GM12878 (cell line): ENCODE results near the gene CHD9. TPM values are rescaled to one million over a fixed set of nuclear protein-coding genes. Genes with fewer than 3 reads are reported as not detected.
A peak's percentile ranks its signal among the peaks of the same experiment; 100 is the strongest.

Experiments used
- ASH2L ChIP-seq: fragments of 300-600, 200-600 bp; sonication (generic); IDR thresholded peaks from 2 replicates; pipeline ENCODE4 v1.6.1; 2017; ENCODE audit warnings: low read depth, mild to moderate bottlenecking, borderline replicate concordance
- BCL11A ChIP-seq: IDR thresholded peaks from 2 replicates; pipeline ENCODE4 v1.6.1; 2011; ENCODE audit warnings: low read depth, low read length
- BRCA1 ChIP-seq: IDR thresholded peaks from 2 replicates; pipeline ENCODE4 v1.6.1; 2011; ENCODE audit warnings: low read depth, low read length, improper control_type of control experiment
- CREB1 ChIP-seq: IDR thresholded peaks from 2 replicates; pipeline ENCODE4 v1.6.1; 2012; ENCODE audit warnings: low read depth, mild to moderate bottlenecking, inconsistent platforms
- EGR1 ChIP-seq, 2 experiments: IDR thresholded peaks; 1 replicate in 1 of 2; 2 replicates in 1 of 2; pipeline ENCODE4 v1.6.1; 2011 to 2012; ENCODE audit warnings: low read depth in 2 of 2, low read length in 2 of 2, borderline replicate concordance in 1 of 2, mild to moderate bottlenecking in 1 of 2, moderate library complexity in 1 of 2
- FOXM1 ChIP-seq: IDR thresholded peaks from 2 replicates; pipeline ENCODE4 v1.6.1; 2012; ENCODE audit warnings: low read depth, mild to moderate bottlenecking, inconsistent platforms, low read length, moderate library complexity
- HDGF ChIP-seq: fragments of 450-650 bp; IDR thresholded peaks from 2 replicates; pipeline ENCODE4 v1.6.1; 2016; ENCODE audit warnings: antibody characterized with exemption
- IKZF1 ChIP-seq: fragments of 450-650 bp; conservative IDR thresholded peaks from 2 replicates; pipeline ENCODE4 v1.6.1; 2017; ENCODE audit warnings: antibody characterized with exemption, mild to moderate bottlenecking
- IRF4 ChIP-seq: IDR thresholded peaks from 2 replicates; pipeline ENCODE4 v1.6.1; 2011; ENCODE audit warnings: low read depth, low read length
- KAT2A ChIP-seq: conservative IDR thresholded peaks from 2 replicates; pipeline ENCODE4 v1.6.1; 2011; ENCODE audit warnings: low read depth, low read length; ENCODE audit not compliant: control insufficient read depth
- NFIC ChIP-seq: IDR thresholded peaks from 2 replicates; pipeline ENCODE4 v1.6.1; 2012; ENCODE audit warnings: low read depth, mild to moderate bottlenecking, inconsistent platforms, low read length, moderate library complexity
- NFYB ChIP-seq: IDR thresholded peaks from 2 replicates; pipeline ENCODE4 v1.6.1; 2011; ENCODE audit warnings: low read depth, mild to moderate bottlenecking, low read length, improper control_type of control experiment, moderate library complexity; ENCODE audit not compliant: insufficient read depth
- NRF1 ChIP-seq: conservative IDR thresholded peaks from 2 replicates; pipeline ENCODE4 v1.6.1; 2011; ENCODE audit warnings: mild to moderate bottlenecking, low read depth, low read length, improper control_type of control experiment
- PAX5 ChIP-seq: IDR thresholded peaks from 2 replicates; pipeline ENCODE4 v1.6.1; 2011; ENCODE audit warnings: low read depth, low read length, borderline replicate concordance
- PAX8 ChIP-seq: fragments of 450-650 bp; IDR thresholded peaks from 2 replicates; pipeline ENCODE4 v1.6.1; 2017; ENCODE audit warnings: mild to moderate bottlenecking, moderate library complexity
- PML ChIP-seq: IDR thresholded peaks from 2 replicates; pipeline ENCODE4 v1.6.1; 2012; ENCODE audit warnings: low read length, inconsistent platforms
- SIX5 ChIP-seq: IDR thresholded peaks from 2 replicates; pipeline ENCODE4 v1.6.1; 2011; ENCODE audit warnings: mild to moderate bottlenecking, low read depth, low read length, moderate library complexity; ENCODE audit not compliant: severe bottlenecking
- SMARCA5 ChIP-seq: fragments of 450-650 bp; IDR thresholded peaks from 2 replicates; pipeline ENCODE4 v1.6.1; 2017; ENCODE audit warnings: mild to moderate bottlenecking
- SMC3 ChIP-seq: IDR thresholded peaks from 2 replicates; pipeline ENCODE4 v1.6.1; 2011; ENCODE audit warnings: low read length, improper control_type of control experiment, borderline replicate concordance
- SPI1 ChIP-seq: IDR thresholded peaks from 2 replicates; pipeline ENCODE4 v1.6.1; 2011; ENCODE audit warnings: low read depth, mild to moderate bottlenecking, low read length, moderate library complexity, borderline replicate concordance; ENCODE audit not compliant: insufficient read depth
- SUZ12 ChIP-seq: fragments of 200-600 bp; sonication (generic); IDR thresholded peaks from one replicate; pipeline ENCODE4 v1.6.1; 2018; ENCODE audit warnings: antibody characterized with exemption, mild to moderate bottlenecking; ENCODE audit not compliant: unreplicated experiment
- ZZZ3 ChIP-seq: IDR thresholded peaks from 2 replicates; pipeline ENCODE4 v1.6.1; 2011; ENCODE audit warnings: low read depth; ENCODE audit not compliant: control insufficient read depth, insufficient read length
- polyA plus RNA-seq, 11 experiments: library from polyadenylated mRNA; depleted of rRNA in 4 of 11; unstranded in 6 of 11; stranded (reverse) in 5 of 11; fragments of >200 nt; fragmentation: Nextera tagmentation in 4 of 11; fragmentation: Illumina TruSeq in 1 of 11; extraction: Ambion mirVana in 4 of 11; extraction: Trizol in 1 of 11; gene quantifications; 1 replicate in 1 of 11; 2 replicates in 10 of 11; pipeline versions ENCODE4 v1.2.1 to v1.2.3, GENCODE V29; 2011 to 2016; ENCODE audit warnings: inconsistent platforms in 2 of 11, missing spikeins in 2 of 11, low read depth in 1 of 11
- total RNA-seq, 4 experiments: library from RNA; depleted of rRNA in 3 of 4; stranded (reverse); fragments of >200 nt in 3 of 4; fragmentation: Illumina TruSeq in 1 of 4; extraction: Trizol in 1 of 4; gene quantifications; 2 replicates each; pipeline versions ENCODE4 v1.2.1 to v1.2.3, GENCODE V29; 2013 to 2021
- TF ChIP-seq, protein P1 (sequence below): fragments of 450-650 bp; IDR thresholded peaks from 2 replicates; pipeline ENCODE4 v1.6.1; 2017; ENCODE audit warnings: mild to moderate bottlenecking, low read depth, inconsistent platforms; ENCODE audit not compliant: poor library complexity, severe bottlenecking
- TF ChIP-seq, protein P2 (sequence below): IDR thresholded peaks from 2 replicates; pipeline ENCODE4 v1.6.1; 2011; ENCODE audit warnings: borderline replicate concordance, low read depth, mild to moderate bottlenecking, moderate library complexity, low read length; ENCODE audit not compliant: insufficient read depth, poor library complexity, severe bottlenecking
- TF ChIP-seq, protein P3 (sequence below): IDR thresholded peaks from 2 replicates; pipeline ENCODE4 v1.6.1; 2012; ENCODE audit warnings: low read depth, low read length, improper control_type of control experiment
- TF ChIP-seq, protein P4 (sequence below): IDR thresholded peaks from 2 replicates; pipeline ENCODE4 v1.6.1; 2011; ENCODE audit warnings: low read depth, mild to moderate bottlenecking, low read length, moderate library complexity, borderline replicate concordance; ENCODE audit errors: extremely low read depth

CHD9 gene
- total and polyA plus RNA-seq, 10 of the 15 experiments (the other 5 are each of a cell fraction or from before 2014, with no cell fraction given) = 29.2 to 95.7 (median 54.3) TPM

- TF ChIP-seq, protein P1, sequence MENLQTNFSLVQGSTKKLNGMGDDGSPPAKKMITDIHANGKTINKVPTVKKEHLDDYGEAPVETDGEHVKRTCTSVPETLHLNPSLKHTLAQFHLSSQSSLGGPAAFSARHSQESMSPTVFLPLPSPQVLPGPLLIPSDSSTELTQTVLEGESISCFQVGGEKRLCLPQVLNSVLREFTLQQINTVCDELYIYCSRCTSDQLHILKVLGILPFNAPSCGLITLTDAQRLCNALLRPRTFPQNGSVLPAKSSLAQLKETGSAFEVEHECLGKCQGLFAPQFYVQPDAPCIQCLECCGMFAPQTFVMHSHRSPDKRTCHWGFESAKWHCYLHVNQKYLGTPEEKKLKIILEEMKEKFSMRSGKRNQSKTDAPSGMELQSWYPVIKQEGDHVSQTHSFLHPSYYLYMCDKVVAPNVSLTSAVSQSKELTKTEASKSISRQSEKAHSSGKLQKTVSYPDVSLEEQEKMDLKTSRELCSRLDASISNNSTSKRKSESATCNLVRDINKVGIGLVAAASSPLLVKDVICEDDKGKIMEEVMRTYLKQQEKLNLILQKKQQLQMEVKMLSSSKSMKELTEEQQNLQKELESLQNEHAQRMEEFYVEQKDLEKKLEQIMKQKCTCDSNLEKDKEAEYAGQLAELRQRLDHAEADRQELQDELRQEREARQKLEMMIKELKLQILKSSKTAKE = no peak
- peak; percentile 12; the same call in 1 of the 2 replicates for TF ChIP-seq SMC3
- TF ChIP-seq, protein P2, sequence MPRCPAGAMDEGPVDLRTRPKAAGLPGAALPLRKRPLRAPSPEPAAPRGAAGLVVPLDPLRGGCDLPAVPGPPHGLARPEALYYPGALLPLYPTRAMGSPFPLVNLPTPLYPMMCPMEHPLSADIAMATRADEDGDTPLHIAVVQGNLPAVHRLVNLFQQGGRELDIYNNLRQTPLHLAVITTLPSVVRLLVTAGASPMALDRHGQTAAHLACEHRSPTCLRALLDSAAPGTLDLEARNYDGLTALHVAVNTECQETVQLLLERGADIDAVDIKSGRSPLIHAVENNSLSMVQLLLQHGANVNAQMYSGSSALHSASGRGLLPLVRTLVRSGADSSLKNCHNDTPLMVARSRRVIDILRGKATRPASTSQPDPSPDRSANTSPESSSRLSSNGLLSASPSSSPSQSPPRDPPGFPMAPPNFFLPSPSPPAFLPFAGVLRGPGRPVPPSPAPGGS = peak; percentile 61
- peak; percentile 28; the same call in 1 of the 2 replicates for TF ChIP-seq SPI1
- no peak for TF ChIP-seq ZZZ3
- no peak for TF ChIP-seq NRF1
- TF ChIP-seq, protein P3, sequence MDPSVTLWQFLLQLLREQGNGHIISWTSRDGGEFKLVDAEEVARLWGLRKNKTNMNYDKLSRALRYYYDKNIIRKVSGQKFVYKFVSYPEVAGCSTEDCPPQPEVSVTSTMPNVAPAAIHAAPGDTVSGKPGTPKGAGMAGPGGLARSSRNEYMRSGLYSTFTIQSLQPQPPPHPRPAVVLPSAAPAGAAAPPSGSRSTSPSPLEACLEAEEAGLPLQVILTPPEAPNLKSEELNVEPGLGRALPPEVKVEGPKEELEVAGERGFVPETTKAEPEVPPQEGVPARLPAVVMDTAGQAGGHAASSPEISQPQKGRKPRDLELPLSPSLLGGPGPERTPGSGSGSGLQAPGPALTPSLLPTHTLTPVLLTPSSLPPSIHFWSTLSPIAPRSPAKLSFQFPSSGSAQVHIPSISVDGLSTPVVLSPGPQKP = no peak
- no peak for TF ChIP-seq PAX8
- 0 out of 2 replicates have a peak, but pooled peaks have one; percentile 11 for TF ChIP-seq SMARCA5
- TF ChIP-seq PAX5 = peak; percentile 43; the same call in 1 of the 2 replicates
- TF ChIP-seq FOXM1 = 0 out of 2 replicates have a peak, but pooled peaks have one; percentile 37
- TF ChIP-seq IKZF1 = peak; percentile 88
- TF ChIP-seq BCL11A = peak; percentile 31; the same call in 1 of the 2 replicates
- no peak for TF ChIP-seq HDGF
- no peak for TF ChIP-seq ASH2L
- peak; percentile 29; the same call in 1 of the 2 replicates for TF ChIP-seq IRF4
- no peak for TF ChIP-seq SUZ12
- peak; percentile 31; the same call in 1 of the 2 replicates for TF ChIP-seq CREB1
- TF ChIP-seq NFYB = no peak
- TF ChIP-seq SIX5 = no peak
- TF ChIP-seq NFIC = no peak
- TF ChIP-seq EGR1 (IDR thresholded peaks at IDR 0.05; ENCODE audit: borderline replicate concordance in 1 of 2, low read depth in 2 of 2, low read length in 2 of 2) = peak in 1 of 2 experiments; percentile 61; a peak in 2 of 3 replicates
- TF ChIP-seq, protein P4, sequence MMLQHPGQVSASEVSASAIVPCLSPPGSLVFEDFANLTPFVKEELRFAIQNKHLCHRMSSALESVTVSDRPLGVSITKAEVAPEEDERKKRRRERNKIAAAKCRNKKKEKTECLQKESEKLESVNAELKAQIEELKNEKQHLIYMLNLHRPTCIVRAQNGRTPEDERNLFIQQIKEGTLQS = no peak
- no peak for TF ChIP-seq BRCA1
- TF ChIP-seq PML = no peak
- TF ChIP-seq KAT2A = no peak
These were observed 36.0 kb downstream of the CHD9 start (continued) for GRCh38 chr16:53090591-53091411.
